ENCODE data around the gene MYH10.

GRCh38 chr17:8462564-8462963 lies 168.0 kb downstream of the MYH10 start:
- TF ChIP-seq ZNF274 (IDR thresholded peaks at IDR 0.05; ENCODE audit: low read depth, low read length): no peak
- no peak for TF ChIP-seq YY1 (IDR thresholded peaks at IDR 0.05; ENCODE audit: insufficient read depth, insufficient read length)
- no peak for TF ChIP-seq SUZ12 (IDR thresholded peaks at IDR 0.05; ENCODE audit: extremely low read depth, insufficient read depth, insufficient read length)

Measured in NT2/D1 (cell line).